ENCODE measurements around the gene RGS13.
"Not testable (repeated sequence)": the region's sequence is repeated elsewhere in the genome, so short reads cannot be mapped to it uniquely, and the experiment has no call there.

Gene RGS13

GRCh38 chr1:192654120-192654519 lies 18.2 kb downstream of the RGS13 start:
- Histone ChIP-seq H3K9ac (ENCODE audit: low read depth, low read length) (no peak overlapping the region), H3K36me3 (ENCODE audit: control insufficient read depth, insufficient read depth, low read length) (no peaks in the 10 kb centered on the region), H3K9me3 (ENCODE audit: control insufficient read depth, insufficient read depth, low read length) (no peaks in the 10 kb centered on the region), H3K4me3 (ENCODE audit: low read depth, low read length) (no peak overlapping the region), H3K27ac (ENCODE audit: low read depth, low read length) (no peak overlapping the region), H3K27me3 (ENCODE audit: control insufficient read depth, insufficient read depth, low read length) (no peaks in the 10 kb centered on the region), H3K4me1 (ENCODE audit: control insufficient read depth, insufficient read depth, low read length) (no peaks in the 10 kb centered on the region; the same call in 1 of the 2 replicates)

GRCh38 chr1:192654591-192655251 lies 18.8 kb downstream of the RGS13 start:
- Histone ChIP-seq H3K36me3 (ENCODE audit: control insufficient read depth, insufficient read depth, low read length) (no peaks in the 10 kb centered on the region), H3K4me3 (ENCODE audit: low read depth, low read length) (no peak overlapping the region)

GRCh38 chr1:192657760-192658159 lies 21.8 kb downstream of the RGS13 start:
- H3K4me1 ChIP-seq (ENCODE audit: control insufficient read depth, insufficient read depth, low read length) = no peaks in the 10 kb centered on the region
- H3K27me3 ChIP-seq (ENCODE audit: control insufficient read depth, insufficient read depth, low read length) = no peaks in the 10 kb centered on the region
- H3K9ac ChIP-seq (ENCODE audit: low read depth, low read length) = no peak overlapping the region
- no peaks in the 10 kb centered on the region for H3K36me3 ChIP-seq (ENCODE audit: control insufficient read depth, insufficient read depth, low read length)
- H3K27ac ChIP-seq (ENCODE audit: low read depth, low read length) = no peak overlapping the region
- H3K9me3 ChIP-seq (ENCODE audit: control insufficient read depth, insufficient read depth, low read length) = no peaks in the 10 kb centered on the region
- no peak overlapping the region for H3K4me3 ChIP-seq (ENCODE audit: low read depth, low read length)

More at GRCh38 chr1:192654591-192655251, 18.8 kb downstream of the RGS13 start:
- Histone ChIP-seq H3K27ac (ENCODE audit: low read depth, low read length) (no peak overlapping the region), H3K9ac (ENCODE audit: low read depth, low read length) (no peak overlapping the region), H3K9me3 (ENCODE audit: control insufficient read depth, insufficient read depth, low read length) (no peaks in the 10 kb centered on the region), H3K27me3 (ENCODE audit: control insufficient read depth, insufficient read depth, low read length) (no peaks in the 10 kb centered on the region), H3K4me1 (ENCODE audit: control insufficient read depth, insufficient read depth, low read length) (no peaks in the 10 kb centered on the region; the same call in 1 of the 2 replicates)

- Histone ChIP-seq H3K27me3 (ENCODE audit: control insufficient read depth, insufficient read depth, low read length) (no peaks in the 10 kb centered on the region), H3K9ac (ENCODE audit: low read depth, low read length) (no peak overlapping the region), H3K4me1 (ENCODE audit: control insufficient read depth, insufficient read depth, low read length) (no peaks in the 10 kb centered on the region), H3K36me3 (ENCODE audit: control insufficient read depth, insufficient read depth, low read length) (no peaks in the 10 kb centered on the region), H3K9me3 (ENCODE audit: control insufficient read depth, insufficient read depth, low read length) (no peaks in the 10 kb centered on the region), H3K4me3 (ENCODE audit: low read depth, low read length) (no peak overlapping the region), H3K27ac (ENCODE audit: low read depth, low read length) (no peak overlapping the region)
Measured at GRCh38 chr1:192658255-192658654, 22.3 kb downstream of the RGS13 start.

- Histone ChIP-seq H3K27me3 (ENCODE audit: control insufficient read depth, insufficient read depth, low read length) (no peaks in the 10 kb centered on the region), H3K9me3 (ENCODE audit: control insufficient read depth, insufficient read depth, low read length) (no peaks in the 10 kb centered on the region), H3K27ac (ENCODE audit: low read depth, low read length) (no peak overlapping the region), H3K4me1 (ENCODE audit: control insufficient read depth, insufficient read depth, low read length) (no peaks in the 10 kb centered on the region), H3K4me3 (ENCODE audit: low read depth, low read length) (no peak overlapping the region), H3K36me3 (ENCODE audit: control insufficient read depth, insufficient read depth, low read length) (no peaks in the 10 kb centered on the region), H3K9ac (ENCODE audit: low read depth, low read length) (no peak overlapping the region)
Measured at GRCh38 chr1:192660613-192661012, 24.7 kb downstream of the RGS13 start.

GRCh38 chr1:192668409-192668983 lies 32.5 kb downstream of the RGS13 start:
- no peaks in the 10 kb centered on the region for H3K9me3 ChIP-seq (ENCODE audit: control insufficient read depth, insufficient read depth, low read length)

GRCh38 chr1:192669174-192669573 lies 33.2 kb downstream of the RGS13 start:
- H3K36me3 ChIP-seq (ENCODE audit: control insufficient read depth, insufficient read depth, low read length) = no peaks in the 10 kb centered on the region
- H3K9me3 ChIP-seq (ENCODE audit: control insufficient read depth, insufficient read depth, low read length) = no peaks in the 10 kb centered on the region
- H3K4me1 ChIP-seq (ENCODE audit: control insufficient read depth, insufficient read depth, low read length) = no peaks in the 10 kb centered on the region
- H3K9ac ChIP-seq (ENCODE audit: low read depth, low read length) = no peak overlapping the region
- H3K27me3 ChIP-seq (ENCODE audit: control insufficient read depth, insufficient read depth, low read length) = no peaks in the 10 kb centered on the region
- no peak overlapping the region for H3K27ac ChIP-seq (ENCODE audit: low read depth, low read length)
- H3K4me3 ChIP-seq (ENCODE audit: low read depth, low read length) = no peak overlapping the region

More at GRCh38 chr1:192668409-192668983, 32.5 kb downstream of the RGS13 start:
- no peak overlapping the region for H3K9ac ChIP-seq (ENCODE audit: low read depth, low read length)
- no peaks in the 10 kb centered on the region for H3K27me3 ChIP-seq (ENCODE audit: control insufficient read depth, insufficient read depth, low read length)
- no peak overlapping the region for H3K27ac ChIP-seq (ENCODE audit: low read depth, low read length)
- H3K36me3 ChIP-seq (ENCODE audit: control insufficient read depth, insufficient read depth, low read length) = no peaks in the 10 kb centered on the region
- no peaks in the 10 kb centered on the region for H3K4me1 ChIP-seq (ENCODE audit: control insufficient read depth, insufficient read depth, low read length)
- H3K4me3 ChIP-seq (ENCODE audit: low read depth, low read length) = no peak overlapping the region

- Histone ChIP-seq H3K9ac (ENCODE audit: low read depth, low read length) (no peak overlapping the region), H3K27me3 (ENCODE audit: control insufficient read depth, insufficient read depth, low read length) (no peaks in the 10 kb centered on the region)
Measured at GRCh38 chr1:192675716-192676115, 39.8 kb downstream of the RGS13 start.

GRCh38 chr1:192678099-192678498 lies 42.2 kb downstream of the RGS13 start:
- Histone ChIP-seq H3K9ac (ENCODE audit: low read depth, low read length) (no peak overlapping the region), H3K36me3 (ENCODE audit: control insufficient read depth, insufficient read depth, low read length) (no peaks in the 10 kb centered on the region), H3K9me3 (ENCODE audit: control insufficient read depth, insufficient read depth, low read length) (no peaks in the 10 kb centered on the region), H3K4me1 (ENCODE audit: control insufficient read depth, insufficient read depth, low read length) (peaks cover 4% of the 10 kb centered on the region), H3K27ac (ENCODE audit: low read depth, low read length) (no peak overlapping the region), H3K27me3 (ENCODE audit: control insufficient read depth, insufficient read depth, low read length) (no peaks in the 10 kb centered on the region), H3K4me3 (ENCODE audit: low read depth, low read length) (no peak overlapping the region)

More at GRCh38 chr1:192675716-192676115, 39.8 kb downstream of the RGS13 start:
- no peak overlapping the region for H3K27ac ChIP-seq (ENCODE audit: low read depth, low read length)
- H3K9me3 ChIP-seq (ENCODE audit: control insufficient read depth, insufficient read depth, low read length) = no peaks in the 10 kb centered on the region
- no peak overlapping the region for H3K4me3 ChIP-seq (ENCODE audit: low read depth, low read length)
- H3K4me1 ChIP-seq (ENCODE audit: control insufficient read depth, insufficient read depth, low read length) = peaks cover 4% of the 10 kb centered on the region
- no peaks in the 10 kb centered on the region for H3K36me3 ChIP-seq (ENCODE audit: control insufficient read depth, insufficient read depth, low read length)

- no peak overlapping the region for H3K9ac ChIP-seq (ENCODE audit: low read depth, low read length)
- no peak overlapping the region for H3K27ac ChIP-seq (ENCODE audit: low read depth, low read length)
- H3K9me3 ChIP-seq (ENCODE audit: control insufficient read depth, insufficient read depth, low read length) = no peaks in the 10 kb centered on the region
- H3K36me3 ChIP-seq (ENCODE audit: control insufficient read depth, insufficient read depth, low read length) = no peaks in the 10 kb centered on the region
- H3K4me3 ChIP-seq (ENCODE audit: low read depth, low read length) = no peak overlapping the region
- no peaks in the 10 kb centered on the region for H3K4me1 ChIP-seq (ENCODE audit: control insufficient read depth, insufficient read depth, low read length)
- H3K27me3 ChIP-seq (ENCODE audit: control insufficient read depth, insufficient read depth, low read length) = no peaks in the 10 kb centered on the region
Measured at GRCh38 chr1:192682335-192682734, 46.4 kb downstream of the RGS13 start.

- not testable (repeated sequence) for H3K27ac ChIP-seq (ENCODE audit: low read depth, low read length); H3K9ac ChIP-seq (ENCODE audit: low read depth, low read length); H3K9me3 ChIP-seq (ENCODE audit: control insufficient read depth, insufficient read depth, low read length); H3K4me1 ChIP-seq (ENCODE audit: control insufficient read depth, insufficient read depth, low read length); H3K27me3 ChIP-seq (ENCODE audit: control insufficient read depth, insufficient read depth, low read length); H3K4me3 ChIP-seq (ENCODE audit: low read depth, low read length); H3K36me3 ChIP-seq (ENCODE audit: control insufficient read depth, insufficient read depth, low read length)
Measured at GRCh38 chr1:192683081-192683480, 47.1 kb downstream of the RGS13 start.
